H9 (cell line): ENCODE measurements around the gene STAB2. TPM values are rescaled to one million over a fixed set of nuclear protein-coding genes. Genes with fewer than 3 reads are reported as not detected.

Experiments used
- DNase-seq: peaks from one replicate; pipeline ENCODE4 v3.0.0-alpha.2; 2017
- H2AFZ ChIP-seq: one replicate; pipeline ENCODE4 v1.6.1; 2013; ENCODE audit warnings: mild to moderate bottlenecking, low read length, control low read depth, moderate library complexity
- H2AK5ac ChIP-seq: 2 replicates; pipeline ENCODE4 v1.6.1; 2013; ENCODE audit warnings: low read length, control low read depth, mixed read lengths; ENCODE audit not compliant: insufficient read length
- H2BK120ac ChIP-seq: one replicate; pipeline ENCODE4 v1.6.1; 2013; ENCODE audit warnings: low read depth, mild to moderate bottlenecking, low read length, control low read depth, inconsistent platforms; ENCODE audit not compliant: poor library complexity, severe bottlenecking
- H2BK12ac ChIP-seq: 2 replicates; pipeline ENCODE4 v1.6.1; 2013; ENCODE audit warnings: low read length, control low read depth, mixed read lengths, low read depth; ENCODE audit not compliant: insufficient read length
- H2BK15ac ChIP-seq: 2 replicates; pipeline ENCODE4 v1.6.1; 2013; ENCODE audit warnings: low read depth, low read length, control low read depth
- H2BK20ac ChIP-seq: one replicate; pipeline ENCODE4 v1.6.1; 2013; ENCODE audit warnings: low read depth, mild to moderate bottlenecking, low read length, control low read depth, inconsistent platforms; ENCODE audit not compliant: poor library complexity, severe bottlenecking
- H2BK5ac ChIP-seq: 2 replicates; pipeline ENCODE4 v1.6.1; 2013; ENCODE audit warnings: low read length, control low read depth, mixed read lengths; ENCODE audit not compliant: insufficient read length
- H3K14ac ChIP-seq: 2 replicates; pipeline ENCODE4 v1.6.1; 2013; ENCODE audit warnings: low read length, control low read depth; ENCODE audit not compliant: insufficient read depth
- H3K18ac ChIP-seq: 2 replicates; pipeline ENCODE4 v1.6.1; 2013; ENCODE audit warnings: low read depth, mild to moderate bottlenecking, mixed read lengths, low read length, control low read depth; ENCODE audit not compliant: insufficient read length
- H3K23ac ChIP-seq: 2 replicates; pipeline ENCODE4 v1.6.1; 2013; ENCODE audit warnings: low read length, control low read depth, mixed read lengths, low read depth; ENCODE audit not compliant: insufficient read length
- H3K23me2 ChIP-seq: 2 replicates; pipeline ENCODE4 v1.6.1; 2013; ENCODE audit warnings: low read depth, mild to moderate bottlenecking, mixed read lengths, low read length, control low read depth; ENCODE audit not compliant: insufficient read length, poor library complexity, severe bottlenecking
- H3K27ac ChIP-seq: 2 replicates; pipeline ENCODE4 v1.5.1; 2013; ENCODE audit warnings: low read length, control low read depth, mixed read lengths, low read depth; ENCODE audit not compliant: insufficient read length
- H3K27me3 ChIP-seq: 2 replicates; pipeline ENCODE4 v1.6.1; 2013; ENCODE audit warnings: low read length, control low read depth, inconsistent platforms; ENCODE audit not compliant: insufficient read depth
- H3K4ac ChIP-seq: 2 replicates; pipeline ENCODE4 v1.6.1; 2013; ENCODE audit warnings: low read depth, mild to moderate bottlenecking, control low read depth, inconsistent platforms, low read length, moderate library complexity
- H3K4me1 ChIP-seq: 2 replicates; pipeline ENCODE4 v1.6.1; 2013; ENCODE audit warnings: low read length, control low read depth, inconsistent platforms; ENCODE audit not compliant: insufficient read depth
- H3K4me2 ChIP-seq: 2 replicates; pipeline ENCODE4 v1.6.1; 2013; ENCODE audit warnings: low read length, control low read depth, mixed read lengths; ENCODE audit not compliant: insufficient read length, insufficient read depth
- H3K56ac ChIP-seq: 2 replicates; pipeline ENCODE4 v1.6.1; 2013; ENCODE audit warnings: low read depth, mild to moderate bottlenecking, mixed read lengths, low read length, control low read depth; ENCODE audit not compliant: insufficient read length
- H3K79me1 ChIP-seq: 2 replicates; pipeline ENCODE4 v1.6.1; 2013; ENCODE audit warnings: low read depth, mild to moderate bottlenecking, moderate library complexity, low read length, control low read depth, inconsistent platforms; ENCODE audit not compliant: insufficient read depth, poor library complexity, severe bottlenecking
- H3K79me2 ChIP-seq: 2 replicates; pipeline ENCODE4 v1.6.1; 2013; ENCODE audit warnings: low read length, control low read depth, inconsistent platforms; ENCODE audit not compliant: insufficient read depth
- H3K9ac ChIP-seq: 2 replicates; pipeline ENCODE4 v1.6.1; 2013; ENCODE audit warnings: low read length, control low read depth, mixed read lengths; ENCODE audit not compliant: insufficient read length; ENCODE audit errors: extremely low read depth
- H3K9me3 ChIP-seq: one replicate; pipeline ENCODE4 v1.6.1; 2013; ENCODE audit warnings: low read depth, low read length, inconsistent platforms; ENCODE audit not compliant: control insufficient read depth
- H3T11ph ChIP-seq: one replicate; pipeline ENCODE4 v1.6.1; 2013; ENCODE audit warnings: mild to moderate bottlenecking, low read length, control low read depth, inconsistent platforms
- H4K20me1 ChIP-seq: one replicate; pipeline ENCODE4 v1.6.1; 2013; ENCODE audit not compliant: control insufficient read depth, insufficient read length, insufficient read depth
- H4K5ac ChIP-seq: 2 replicates; pipeline ENCODE4 v1.6.1; 2013; ENCODE audit warnings: low read depth, mild to moderate bottlenecking, mixed read lengths, low read length, control low read depth; ENCODE audit not compliant: insufficient read length
- H4K8ac ChIP-seq: replicated peaks from 2 replicates; pipeline ENCODE4 v1.6.1; 2013; ENCODE audit warnings: low read length, control low read depth, mixed read lengths, low read depth; ENCODE audit not compliant: insufficient read length
- H4K91ac ChIP-seq: 2 replicates; pipeline ENCODE4 v1.6.1; 2013; ENCODE audit warnings: low read depth, mild to moderate bottlenecking, moderate library complexity, mixed read lengths, low read length, control low read depth; ENCODE audit not compliant: insufficient read length
- H3K27ac Mint-ChIP-seq, 3 experiments: 2 replicates in 2 of 3; 3 replicates in 1 of 3; pipeline ENCODE4 v1.8.0; 2020 to 2021; ENCODE audit warnings: mixed read lengths in 3 of 3, mild to moderate bottlenecking in 1 of 3, moderate library complexity in 1 of 3
- H3K27me3 Mint-ChIP-seq: 2 replicates; pipeline ENCODE4 v1.8.0; 2021; ENCODE audit warnings: low read depth, mild to moderate bottlenecking, moderate library complexity, mixed read lengths
- H3K36me3 Mint-ChIP-seq, 3 experiments: 2 replicates in 2 of 3; 3 replicates in 1 of 3; pipeline ENCODE4 v1.8.0; 2020 to 2021; ENCODE audit warnings: low read depth in 3 of 3, mixed read lengths in 3 of 3; ENCODE audit not compliant: insufficient read depth in 1 of 3
- H3K4me1 Mint-ChIP-seq, 2 experiments: 2 replicates each; pipeline ENCODE4 v1.8.0; 2020; ENCODE audit warnings: mixed read lengths in 2 of 2
- H3K4me3 Mint-ChIP-seq, 2 experiments: 2 replicates in 1 of 2; 3 replicates in 1 of 2; pipeline ENCODE4 v1.8.0; 2020 to 2021; ENCODE audit warnings: mild to moderate bottlenecking in 2 of 2, mixed read lengths in 2 of 2, moderate library complexity in 1 of 2
- H3K9me3 Mint-ChIP-seq, 2 experiments: 2 replicates in 1 of 2; 3 replicates in 1 of 2; pipeline ENCODE4 v1.8.0; 2020; ENCODE audit warnings: mild to moderate bottlenecking in 2 of 2, mixed read lengths in 2 of 2, moderate library complexity in 1 of 2
- CTCF ChIP-seq: fragments of 200-600 bp; sonication (generic); conservative IDR thresholded peaks from 3 replicates; pipeline ENCODE4 v1.8.0; 2021; ENCODE audit warnings: antibody characterized with exemption, mild to moderate bottlenecking
- WGBS: extraction: QIAGEN DNeasy Blood & Tissue Kit; methylation state at CpG from one replicate; pipeline ENCODE4 v1.1.7; 2013; ENCODE audit warnings: missing lambda C conversion rate, low lambda C conversion rate, mixed read lengths; ENCODE audit not compliant: insufficient read length; ENCODE audit errors: extremely low coverage; 5-methylcytosine and 5-hydroxymethylcytosine counted together
- total RNA-seq: library from RNA; stranded (reverse); gene quantifications from 2 replicates; pipeline ENCODE4 v1.2.1, GENCODE V29; 2021

STAB2 gene
- total RNA-seq, 1 experiment from 2014 or later, result 0.02 TPM

- Histone ChIP-seq H3K4me2 (no peak overlapping the region), H2BK120ac (no peak overlapping the region), H3K79me1 (no peaks in the 10 kb centered on the region), H2AFZ (no peak overlapping the region), H3K27ac (no peak overlapping the region), H2AK5ac (no peak overlapping the region), H4K20me1 (no peaks in the 10 kb centered on the region), H3K14ac (no peak overlapping the region), H3K79me2 (no peaks in the 10 kb centered on the region), H4K91ac (no peak overlapping the region), H3K9me3 (no peaks in the 10 kb centered on the region), H2BK20ac (no peak overlapping the region), H3K56ac (no peak overlapping the region), H3K27me3 (no peaks in the 10 kb centered on the region), H2BK12ac (no peak overlapping the region), H3T11ph (no peak overlapping the region), H4K8ac (no peak overlapping the region), H3K9ac (no peak overlapping the region), H3K4ac (no peak overlapping the region), H2BK5ac (no peak overlapping the region), H3K23me2 (no peaks in the 10 kb centered on the region), H3K23ac (no peak overlapping the region), H3K4me1 (no peaks in the 10 kb centered on the region; the same call in 1 of the 2 replicates), H2BK15ac (no peak overlapping the region), H4K5ac (no peak overlapping the region), H3K18ac (no peak overlapping the region)
- peaks cover 10 to 19% of the 10 kb centered on the region in 2 experiments for H3K4me1 Mint-ChIP-seq
- TF ChIP-seq CTCF, result no peak
- peaks cover 16 to 30% (median 24%) of the 10 kb centered on the region in 3 experiments; a peak in 6 of 7 replicates for H3K36me3 Mint-ChIP-seq
- no peaks in the 10 kb centered on the region for H3K27me3 Mint-ChIP-seq
- no CpG with 5 or more reads among the region's 1 CpG for WGBS
- H3K4me3 Mint-ChIP-seq, result no peak overlapping the region
- 0 out of 7 replicates have a peak overlapping the region, but pooled peaks of 1 of the 3 experiments have one; percentile 45 for H3K27ac Mint-ChIP-seq
- H3K9me3 Mint-ChIP-seq, result no peaks in the 10 kb centered on the region
- no peak for DNase-seq
Observed at GRCh38 chr12:103802586-103802886, 215.5 kb downstream of the STAB2 start.
